HG02571 (cell line): ENCODE measurements around the gene ATRAID.
"Not testable (repeated sequence)": the region's sequence is repeated elsewhere in the genome, so short reads cannot be mapped to it uniquely, and the experiment has no call there.

ENCODE experiments used
- ATAC-seq: cut with Tn5 transposase; IDR thresholded peaks from one replicate; pipeline ENCODE4 v1.9.1; 2021; ENCODE audit warnings: mild to moderate bottlenecking, moderate library complexity; ENCODE audit not compliant: unreplicated experiment

Gene ATRAID, protein sequence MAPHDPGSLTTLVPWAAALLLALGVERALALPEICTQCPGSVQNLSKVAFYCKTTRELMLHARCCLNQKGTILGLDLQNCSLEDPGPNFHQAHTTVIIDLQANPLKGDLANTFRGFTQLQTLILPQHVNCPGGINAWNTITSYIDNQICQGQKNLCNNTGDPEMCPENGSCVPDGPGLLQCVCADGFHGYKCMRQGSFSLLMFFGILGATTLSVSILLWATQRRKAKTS

DNA sequence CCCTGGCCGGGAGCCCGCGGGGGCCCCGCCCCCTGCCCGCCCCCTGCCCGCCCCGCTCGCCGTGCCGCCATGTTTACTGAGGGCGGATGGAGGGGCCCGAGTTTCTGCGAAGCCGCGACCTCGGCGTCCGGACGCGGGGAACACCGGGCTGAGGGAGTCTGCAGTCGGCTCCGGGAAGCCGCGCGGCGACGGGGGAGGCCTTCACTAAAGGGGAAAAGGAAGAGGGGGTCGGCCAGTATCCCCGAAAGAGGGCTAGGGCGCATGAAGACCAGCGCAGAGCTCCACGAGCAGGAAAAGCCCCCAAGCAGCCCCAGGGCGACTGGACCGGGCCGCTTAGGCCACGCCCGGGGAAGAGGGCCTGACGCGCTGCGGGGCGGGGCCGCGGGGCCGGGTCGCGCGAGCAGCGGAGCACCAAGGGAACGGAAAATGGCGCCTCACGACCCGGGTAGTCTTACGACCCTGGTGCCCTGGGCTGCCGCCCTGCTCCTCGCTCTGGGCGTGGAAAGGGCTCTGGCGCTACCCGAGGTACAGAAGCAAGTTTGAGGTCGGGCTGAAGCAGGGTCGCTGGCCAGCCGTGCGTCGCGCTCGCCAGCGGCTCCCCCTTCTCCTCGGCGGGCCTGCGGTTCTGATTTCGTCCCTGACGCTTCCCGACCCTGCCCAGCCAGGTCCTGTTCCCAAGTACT is at the start of gene ATRAID, which contains the start of gene SLC5A6:
ATRAID (plus strand) TSS at position 99 of the 683 bp plus-strand sequence; CDS start at position 427, 328 bp downstream.
SLC5A6 (minus strand) TSS at position 326 of the 683 bp plus-strand sequence. CDS start 4,618 bp downstream, outside the sequence.
- ATAC-seq, result peak; percentile 76

DNA sequence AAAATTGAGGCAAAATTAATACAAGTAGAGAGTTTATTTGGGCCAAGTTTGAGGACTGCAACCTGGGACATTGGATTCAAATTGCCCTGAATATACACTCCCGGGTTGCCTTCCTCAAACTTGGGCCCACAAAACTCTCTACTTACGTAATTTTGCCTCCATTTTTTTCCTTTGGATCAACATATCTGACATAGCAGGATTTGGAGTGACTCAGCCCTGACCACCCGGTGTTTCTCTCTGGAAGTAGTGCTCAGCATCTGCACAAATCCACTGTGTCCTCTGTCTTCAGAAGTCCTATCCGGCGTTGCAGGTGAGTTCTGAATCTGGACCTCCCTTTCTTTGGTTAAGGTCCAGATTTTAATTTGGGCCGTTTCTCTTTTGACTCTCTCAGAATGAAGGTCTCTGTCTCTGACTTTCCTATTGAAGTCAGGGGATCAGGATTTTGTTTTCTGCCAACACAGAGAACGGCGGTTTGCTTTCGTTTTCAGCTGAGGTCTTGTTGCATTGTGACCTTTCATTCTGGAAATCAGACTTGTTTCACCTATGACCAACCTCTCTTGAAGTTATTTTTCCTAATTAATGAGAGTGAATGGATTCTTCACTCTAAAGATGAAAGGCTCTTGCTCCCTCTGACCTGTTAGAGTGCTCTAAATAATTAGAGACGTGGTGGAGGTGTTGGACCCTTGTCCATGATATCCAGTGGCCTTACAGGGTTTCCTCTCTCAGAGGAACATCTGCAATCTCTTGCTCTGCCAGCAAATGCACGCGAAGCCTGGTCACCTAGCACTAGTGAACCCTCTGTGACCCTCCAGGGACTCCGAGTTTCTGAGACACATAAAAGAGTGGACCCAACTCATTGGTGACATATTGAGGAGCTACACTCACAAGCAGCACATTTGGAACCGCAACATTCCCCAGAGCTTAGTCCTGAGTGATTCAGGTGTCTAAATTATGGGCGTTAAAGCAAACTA is 49.4 kb upstream of the ATRAID start:
- ATAC-seq, result no peak

DNA sequence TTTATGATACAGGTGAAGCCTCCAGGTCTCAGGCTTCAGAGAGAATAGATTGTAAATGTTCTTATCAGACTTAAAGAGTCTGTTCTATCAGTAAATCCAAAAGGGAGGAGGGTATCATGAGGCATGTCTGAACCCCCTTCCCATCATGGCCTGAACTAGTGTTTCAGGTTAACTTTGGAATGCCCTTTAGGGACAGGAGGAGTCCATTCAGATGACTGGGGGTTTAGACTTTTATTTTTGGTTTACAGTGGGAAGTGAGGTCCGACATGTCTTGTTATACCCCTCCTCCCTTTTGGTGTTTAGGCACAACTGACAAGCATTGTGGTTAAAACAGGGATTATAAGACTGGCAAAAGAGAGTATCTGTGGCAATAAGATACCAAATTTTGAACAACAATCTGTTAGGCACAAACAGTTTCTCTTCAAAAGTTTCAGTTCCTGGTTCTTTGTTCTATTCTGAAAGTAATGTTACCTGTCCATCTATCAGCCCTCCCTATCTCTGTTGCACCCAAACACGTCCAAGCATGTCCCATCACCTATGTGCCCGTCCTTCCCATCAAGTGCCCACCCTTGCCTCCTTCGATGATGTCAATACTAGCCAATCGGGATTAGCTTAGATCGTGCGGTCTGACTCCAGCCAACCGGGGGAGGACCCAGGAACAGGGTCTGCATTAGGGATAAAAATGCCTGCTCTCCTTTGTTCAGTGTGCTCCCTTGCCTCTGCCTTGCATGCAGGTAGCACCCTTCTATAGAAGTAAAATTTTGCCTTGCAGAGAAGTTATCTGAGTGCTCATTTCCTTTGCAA is 46.7 kb upstream of the ATRAID start:
- ATAC-seq, result no peak

DNA sequence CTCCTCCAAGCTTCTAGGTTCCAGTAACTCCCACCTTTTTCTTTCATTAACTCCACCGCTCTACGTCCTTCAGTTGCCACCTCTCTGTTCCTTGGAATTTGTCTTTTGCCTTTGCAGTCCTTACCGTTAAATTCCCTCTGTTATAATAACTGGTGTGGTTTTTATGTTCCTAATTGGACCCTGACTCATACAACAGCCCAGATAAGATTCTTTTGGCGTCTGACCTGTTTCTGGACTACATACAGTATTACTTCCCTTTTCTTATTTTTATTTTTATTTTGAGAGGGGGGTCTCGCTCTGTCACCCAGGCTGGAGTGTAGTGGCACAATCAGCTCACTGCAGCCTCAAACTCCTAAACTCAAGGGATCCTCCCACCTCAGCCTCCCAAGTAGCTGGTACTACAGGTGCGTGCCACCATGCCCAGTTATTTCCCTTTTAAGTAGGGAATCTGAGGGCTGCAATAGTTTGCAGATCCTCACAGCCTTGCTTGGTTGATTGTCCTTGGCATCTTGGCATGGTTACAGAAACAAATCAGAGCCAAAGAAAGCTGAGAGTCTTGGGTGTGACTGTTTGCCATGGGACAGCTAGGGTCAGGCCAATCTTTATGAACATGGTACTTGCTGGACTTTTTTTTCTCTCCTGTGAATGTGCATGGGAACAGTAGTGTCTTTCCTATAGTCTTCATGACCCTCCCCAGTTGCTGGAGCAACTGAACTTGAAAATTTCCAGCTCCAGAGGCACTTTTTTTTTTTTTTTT is 41.1 kb upstream of the ATRAID start:
- no peak for ATAC-seq

DNA sequence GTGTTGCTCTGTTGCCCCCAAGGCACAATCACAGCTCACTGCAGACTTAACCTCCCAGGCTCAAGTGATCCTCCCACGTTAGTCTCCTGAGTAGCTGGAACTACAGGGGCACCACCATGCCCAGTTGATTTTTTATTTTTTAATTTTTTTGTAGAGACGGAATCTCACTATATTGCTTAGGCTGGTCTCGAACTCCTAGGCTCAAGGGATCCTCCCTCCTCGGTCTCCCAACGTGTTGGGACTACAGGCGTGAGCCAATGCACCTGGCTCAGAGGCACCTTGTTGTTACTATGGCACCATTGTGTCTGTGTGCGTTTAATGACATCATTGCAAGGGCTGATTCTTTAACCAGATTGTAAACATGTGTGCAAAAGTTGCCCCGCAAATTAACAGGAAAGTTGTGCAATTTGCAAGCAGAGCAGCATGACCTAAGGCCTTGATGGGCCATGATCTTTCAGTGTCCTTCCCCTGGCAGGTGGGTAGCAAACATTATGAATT is 40.4 kb upstream of the ATRAID start:
- no peak for ATAC-seq

DNA sequence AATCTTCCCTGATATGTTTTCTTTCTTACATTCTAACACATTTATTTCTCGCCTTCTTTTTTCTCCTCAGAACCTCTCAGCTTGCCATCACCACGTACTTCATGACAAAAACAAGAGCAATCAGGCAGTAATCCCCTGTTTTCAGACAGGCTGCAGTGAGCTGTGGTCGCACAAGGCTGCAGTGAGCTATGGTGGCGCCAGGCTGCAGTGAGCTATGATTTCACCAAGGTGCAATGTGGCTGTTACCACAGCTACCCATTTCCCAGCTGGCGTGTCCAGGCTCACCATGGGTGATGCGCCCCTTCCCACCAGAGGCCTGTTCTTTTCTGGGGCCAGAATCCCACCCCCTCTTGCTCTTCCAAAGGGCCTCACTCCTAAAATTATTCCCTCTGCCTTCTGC is 37.2 kb upstream of the ATRAID start:
- ATAC-seq, result no peak

DNA sequence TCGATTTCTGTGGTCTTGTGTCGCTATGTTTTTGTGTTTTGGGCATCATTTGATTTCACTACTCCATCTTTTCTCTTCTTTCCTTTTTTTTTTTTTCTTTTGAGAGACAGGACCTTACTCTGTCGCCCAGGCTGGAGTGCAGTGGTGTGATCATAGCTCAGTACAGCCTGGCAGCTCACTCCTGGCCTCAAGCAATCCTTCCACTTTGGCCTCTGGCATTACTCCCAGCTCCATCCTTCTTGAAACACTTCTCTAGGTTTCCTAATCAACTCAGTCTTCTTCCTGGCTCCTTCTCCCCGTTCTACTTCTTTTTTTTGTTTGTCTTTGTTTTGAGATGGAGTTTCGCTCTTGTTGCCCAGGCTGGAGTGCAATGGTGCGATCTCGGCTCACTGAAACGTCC is 36.5 kb upstream of the ATRAID start:
- no peak for ATAC-seq

DNA sequence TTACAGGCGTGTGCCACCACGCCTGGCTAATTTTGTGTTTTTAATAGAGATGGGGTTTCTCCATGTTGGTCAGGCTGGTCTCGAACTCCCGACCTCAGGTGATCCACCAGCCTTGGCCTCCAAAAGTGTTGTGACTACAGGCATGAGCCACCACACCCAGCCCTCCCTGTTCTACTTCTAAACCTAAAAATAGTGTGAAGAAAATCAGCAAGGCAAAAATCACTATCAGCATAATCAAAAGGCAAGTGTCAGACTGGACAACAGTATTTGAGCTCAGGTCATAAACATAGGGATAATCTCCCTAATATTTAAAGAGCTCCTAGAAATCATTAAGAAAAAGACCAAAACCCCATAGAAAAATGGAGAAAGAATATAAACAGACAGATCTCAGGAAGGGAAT is 36.1 kb upstream of the ATRAID start:
- not testable (repeated sequence) for ATAC-seq

DNA sequence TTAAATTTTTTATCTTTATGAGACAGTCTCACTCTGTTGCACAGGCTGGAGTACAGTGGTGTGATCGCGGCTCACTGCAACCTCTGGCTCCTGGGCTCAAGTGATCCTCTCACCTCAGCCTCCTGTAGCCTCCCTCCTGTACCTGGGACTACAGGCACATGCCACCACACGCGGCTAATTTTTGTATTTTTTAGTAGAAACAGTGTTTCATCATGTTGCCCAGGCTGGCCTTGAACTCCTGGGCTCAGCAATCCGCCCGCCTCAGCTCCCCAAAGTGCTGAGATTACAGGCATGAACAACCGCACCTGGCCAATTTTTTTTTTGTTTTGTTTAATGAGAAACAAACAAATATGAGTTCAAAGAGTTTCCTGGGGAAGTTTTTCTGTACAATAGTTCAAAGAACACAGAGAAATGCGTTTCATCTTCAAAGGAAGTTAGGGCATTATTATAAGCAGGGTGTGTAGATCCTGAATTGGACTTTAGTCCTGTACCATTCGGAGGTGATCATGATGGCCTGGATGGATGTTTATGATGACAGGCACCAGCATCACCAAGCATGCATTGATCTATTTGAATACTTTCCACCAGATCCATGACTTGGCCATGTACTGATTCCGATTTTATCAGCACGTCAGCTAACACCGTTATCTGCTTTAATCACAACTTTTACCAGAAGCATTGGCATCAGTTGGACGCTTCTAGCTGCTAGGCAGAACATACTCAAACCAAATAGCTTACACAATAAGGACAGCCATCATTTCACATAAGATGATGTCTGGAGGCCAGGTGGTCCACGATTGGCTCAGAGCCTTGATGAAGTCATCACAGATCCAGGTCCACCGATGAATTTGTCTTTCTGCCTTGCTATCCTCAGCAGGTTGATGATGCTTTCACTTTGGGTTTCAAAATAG is 34.1 kb upstream of the ATRAID start:
- no peak for ATAC-seq

DNA sequence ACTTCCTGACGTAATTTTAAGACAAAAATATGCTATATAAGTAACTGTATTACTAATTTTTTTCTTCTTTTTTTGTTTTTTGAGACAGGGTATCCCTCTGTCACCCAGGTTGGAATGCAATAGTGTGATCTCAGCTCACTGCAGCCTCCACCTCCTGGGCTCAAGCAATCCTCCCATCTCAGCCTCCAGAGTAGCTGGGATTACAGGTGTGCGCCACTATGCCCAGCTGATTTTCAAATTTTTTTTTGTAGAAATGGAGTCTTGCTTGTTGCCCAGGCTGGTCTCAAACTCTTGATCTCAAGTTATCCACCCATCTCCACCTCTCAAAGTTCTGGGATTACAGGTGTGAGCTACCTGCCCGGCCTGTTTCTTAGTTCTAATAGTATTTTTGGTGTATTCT is 33.4 kb upstream of the ATRAID start:
- ATAC-seq, result no peak

DNA sequence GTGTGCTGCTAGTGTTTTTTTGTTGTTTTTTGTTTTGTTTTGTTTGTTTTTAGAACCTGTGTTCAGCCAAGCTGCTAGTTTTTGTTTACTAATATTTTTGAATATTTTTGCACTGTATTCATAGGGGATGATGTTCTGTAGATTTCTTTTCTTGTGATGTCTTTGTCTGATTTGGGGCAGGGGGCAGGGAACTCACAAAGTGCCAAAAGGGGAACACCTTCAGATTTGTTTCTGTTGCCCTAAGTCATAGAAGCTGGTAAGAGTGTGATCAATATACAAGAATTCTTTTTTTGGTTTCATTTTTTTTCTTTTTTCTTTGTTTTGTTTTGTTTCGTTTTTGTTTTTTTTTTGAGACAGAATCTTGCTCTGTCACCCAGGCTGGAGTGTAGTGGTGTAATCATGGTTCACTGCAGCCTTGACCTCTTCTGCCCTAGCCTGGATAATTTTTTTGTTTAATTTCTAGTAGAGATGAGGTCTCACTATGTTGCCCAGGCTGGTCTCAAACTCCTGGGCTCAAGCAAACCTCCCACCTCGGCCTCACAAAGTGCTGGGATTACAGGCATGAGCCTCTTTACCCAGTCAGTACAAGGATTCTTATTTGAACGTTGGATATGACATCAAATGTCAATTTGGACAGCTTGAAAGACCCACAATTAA is 32.4 kb upstream of the ATRAID start:
- no peak for ATAC-seq

DNA sequence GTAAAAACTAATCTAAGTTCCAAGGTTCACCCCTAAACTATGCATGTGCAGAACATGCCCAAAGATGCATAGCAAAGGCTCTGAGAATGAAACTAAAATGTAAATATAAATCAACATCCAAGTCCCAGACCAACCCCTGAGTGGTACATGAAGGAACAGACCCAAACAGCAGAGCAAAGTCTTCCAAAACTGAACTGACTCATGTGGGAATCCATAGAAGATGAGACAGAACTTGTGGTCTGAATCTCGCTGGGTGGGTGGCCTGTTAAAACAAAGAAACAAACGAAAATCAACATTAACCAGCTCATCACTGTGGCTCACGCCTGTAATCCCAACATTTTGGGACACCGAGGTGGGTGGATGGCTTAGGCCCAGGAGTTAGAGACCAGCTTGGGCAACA is 29.5 kb upstream of the ATRAID start:
- ATAC-seq, result no peak

DNA sequence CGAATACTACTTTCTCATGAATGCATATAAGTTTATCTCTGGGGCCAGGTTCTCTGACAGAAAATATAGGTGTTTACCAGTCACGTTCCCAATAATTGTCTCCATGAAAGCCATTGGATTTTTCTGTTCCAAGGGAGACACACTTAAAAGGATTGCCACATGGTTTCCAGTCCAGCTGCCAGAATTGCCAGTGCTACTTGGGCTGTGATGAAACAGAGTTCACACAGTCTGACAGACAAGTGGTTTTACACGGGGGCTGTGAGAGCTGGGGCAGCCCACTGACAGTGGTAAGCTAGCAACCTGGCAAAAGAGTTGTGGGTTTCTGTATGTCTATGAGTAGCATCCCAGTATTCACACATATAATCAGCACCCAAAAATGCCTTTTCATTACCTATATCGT is 27.7 kb upstream of the ATRAID start:
- ATAC-seq, result no peak

DNA sequence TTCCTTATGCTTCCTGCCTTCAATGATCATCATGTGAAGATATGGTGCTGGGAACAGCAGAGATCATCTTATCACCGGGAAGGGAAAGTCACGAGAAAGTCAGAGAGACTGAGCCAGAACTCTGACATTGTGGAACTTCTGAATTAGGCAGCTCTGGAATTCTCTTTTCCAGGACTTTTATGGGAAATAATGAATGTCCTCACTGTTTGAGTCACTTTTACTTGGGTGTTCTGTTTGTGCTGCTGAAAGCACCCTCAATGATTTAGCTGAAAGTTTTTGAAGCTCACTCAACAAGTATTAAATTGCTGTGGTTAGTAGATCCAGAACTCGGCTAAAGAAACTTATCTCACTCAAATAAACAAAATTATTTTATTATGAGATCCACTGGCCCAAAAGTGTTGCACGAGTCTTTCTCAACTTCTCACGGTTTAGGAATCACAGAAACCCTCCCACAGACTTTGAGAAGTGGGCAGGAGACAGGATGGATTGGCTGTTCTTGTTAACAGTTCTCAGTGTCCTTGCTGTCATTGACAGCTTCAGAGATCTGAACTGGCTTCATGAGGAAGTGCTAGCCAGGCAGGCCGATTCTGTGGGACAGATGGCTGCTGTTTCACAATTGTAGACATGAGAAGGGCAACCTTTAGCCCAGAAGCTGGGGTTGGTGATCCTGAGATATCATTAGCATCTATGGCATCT is 26.4 kb upstream of the ATRAID start:
- no peak for ATAC-seq

DNA sequence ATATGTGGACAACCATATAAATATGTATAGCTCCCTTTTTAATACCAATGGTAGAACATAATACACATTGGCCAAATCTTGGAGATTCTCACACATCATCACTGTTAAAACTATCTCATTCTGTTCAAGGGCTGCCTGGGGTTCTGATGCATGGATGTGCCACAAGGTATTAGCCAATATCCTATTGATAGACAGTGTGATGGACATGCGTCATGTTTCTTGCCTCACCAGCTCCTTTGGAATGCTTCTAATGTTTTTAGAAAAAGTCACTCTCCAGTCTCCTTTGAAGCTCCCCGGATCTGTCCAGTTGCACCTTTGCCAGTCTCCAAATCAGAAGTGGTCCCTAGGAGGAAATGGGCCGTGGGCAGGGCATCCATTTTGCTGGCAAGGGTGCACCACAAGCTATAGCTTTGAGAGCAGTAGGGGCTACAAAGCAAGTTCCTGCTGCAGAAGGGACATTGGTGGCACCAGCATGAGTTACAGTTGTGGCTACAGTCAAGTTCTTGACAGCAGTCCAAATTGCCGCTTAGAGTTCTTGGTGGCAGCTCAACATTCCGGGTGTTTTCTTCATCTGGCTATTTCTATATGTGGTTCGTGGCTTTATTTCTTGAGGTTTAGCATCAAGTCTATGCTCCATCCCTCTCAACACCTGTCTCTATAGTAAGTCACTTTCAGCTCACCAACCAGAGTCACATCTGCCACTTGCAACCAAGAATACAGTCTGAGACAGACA is 25.1 kb upstream of the ATRAID start:
- no peak for ATAC-seq

DNA sequence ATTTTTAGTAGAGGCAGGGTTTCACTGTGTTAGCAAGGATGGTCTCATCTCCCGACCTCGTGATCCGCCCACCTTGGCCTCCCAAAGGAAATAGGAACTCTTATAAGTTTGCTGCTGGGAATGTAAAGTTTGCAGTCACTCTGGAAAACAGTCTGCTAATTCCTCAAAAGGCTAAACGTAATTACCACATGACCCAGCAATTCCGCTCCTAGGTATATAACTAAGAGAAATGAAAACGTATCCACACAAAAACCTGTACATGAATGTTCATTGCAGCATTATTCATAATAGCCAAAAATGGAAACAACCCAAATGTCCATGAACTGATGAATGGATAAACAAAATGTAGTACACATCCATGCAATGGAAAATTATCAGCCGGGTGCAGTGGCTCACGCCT is 21.9 kb upstream of the ATRAID start:
- ATAC-seq, result no peak
